Measurements from ENCODE around the gene MSANTD7.

GRCh38 chr10:14838582-14839304 is 637 bp downstream of the MSANTD7 start:
- no peak for TF ChIP-seq POLR2A (IDR thresholded peaks at IDR 0.05)
- TF ChIP-seq CTCF (IDR thresholded peaks at IDR 0.05): no peak
